Measurements from ENCODE around the gene PTGER3. TPM values are rescaled to one million over a fixed set of nuclear protein-coding genes. Genes with fewer than 3 reads are reported as not detected.

The PTGER3 gene
- total and polyA plus RNA-seq, 7 donors: 0.46 to 52.4 (median 26.8) TPM

DNA sequence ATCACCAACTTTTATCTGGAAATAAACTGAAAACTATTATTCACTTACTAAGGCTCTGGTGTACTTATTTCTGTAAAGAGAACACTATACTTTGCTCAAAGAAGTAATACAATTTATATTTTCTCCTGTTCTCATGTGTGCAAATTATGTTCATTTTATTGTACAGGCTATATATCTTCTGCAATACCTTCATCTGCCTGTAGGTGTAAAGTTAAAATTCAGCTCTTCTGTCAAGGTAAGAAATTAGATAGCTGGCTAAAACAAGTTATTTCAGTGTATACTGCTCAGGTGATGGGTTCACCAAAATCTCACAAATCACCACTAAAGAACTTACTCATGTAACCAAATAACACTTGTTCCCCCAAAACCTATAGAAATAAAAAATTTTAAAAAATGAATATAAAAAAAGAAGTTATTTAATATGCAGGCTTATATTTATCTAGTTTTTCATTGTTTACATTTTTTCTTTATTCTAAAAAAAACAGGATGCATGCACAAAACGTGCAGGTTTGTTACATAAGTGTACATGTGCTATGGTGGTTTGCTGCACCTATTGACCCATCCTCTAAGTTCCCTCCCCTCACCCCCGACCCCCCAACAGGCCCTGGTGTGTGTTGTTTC, 81.5 kb downstream of the PTGER3 start:
- TF ChIP-seq POLR2A (IDR thresholded peaks at IDR 0.05) (no peak), EP300 (IDR thresholded peaks at IDR 0.05) (no peak)
- TF ChIP-seq, protein P1, sequence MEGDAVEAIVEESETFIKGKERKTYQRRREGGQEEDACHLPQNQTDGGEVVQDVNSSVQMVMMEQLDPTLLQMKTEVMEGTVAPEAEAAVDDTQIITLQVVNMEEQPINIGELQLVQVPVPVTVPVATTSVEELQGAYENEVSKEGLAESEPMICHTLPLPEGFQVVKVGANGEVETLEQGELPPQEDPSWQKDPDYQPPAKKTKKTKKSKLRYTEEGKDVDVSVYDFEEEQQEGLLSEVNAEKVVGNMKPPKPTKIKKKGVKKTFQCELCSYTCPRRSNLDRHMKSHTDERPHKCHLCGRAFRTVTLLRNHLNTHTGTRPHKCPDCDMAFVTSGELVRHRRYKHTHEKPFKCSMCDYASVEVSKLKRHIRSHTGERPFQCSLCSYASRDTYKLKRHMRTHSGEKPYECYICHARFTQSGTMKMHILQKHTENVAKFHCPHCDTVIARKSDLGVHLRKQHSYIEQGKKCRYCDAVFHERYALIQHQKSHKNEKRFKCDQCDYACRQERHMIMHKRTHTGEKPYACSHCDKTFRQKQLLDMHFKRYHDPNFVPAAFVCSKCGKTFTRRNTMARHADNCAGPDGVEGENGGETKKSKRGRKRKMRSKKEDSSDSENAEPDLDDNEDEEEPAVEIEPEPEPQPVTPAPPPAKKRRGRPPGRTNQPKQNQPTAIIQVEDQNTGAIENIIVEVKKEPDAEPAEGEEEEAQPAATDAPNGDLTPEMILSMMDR (IDR thresholded peaks at IDR 0.05): peak in 1 of 4 experiments; percentile 31
- Histone ChIP-seq H3K4me1 (no peaks in the 10 kb centered on the region), H3K4me3 (no peak overlapping the region), H3K9me3 (no peaks in the 10 kb centered on the region), H3K27ac (no peak overlapping the region), H3K36me3 (no peaks in the 10 kb centered on the region), H3K27me3 (no peaks in the 10 kb centered on the region)
- DNase-seq: no peak
- intact Hi-C loops (cut with DNase I): no loop called here
- WGBS, 2 donors: 26 to 46% methylated on average over 2 of the region's 2 CpGs

DNA sequence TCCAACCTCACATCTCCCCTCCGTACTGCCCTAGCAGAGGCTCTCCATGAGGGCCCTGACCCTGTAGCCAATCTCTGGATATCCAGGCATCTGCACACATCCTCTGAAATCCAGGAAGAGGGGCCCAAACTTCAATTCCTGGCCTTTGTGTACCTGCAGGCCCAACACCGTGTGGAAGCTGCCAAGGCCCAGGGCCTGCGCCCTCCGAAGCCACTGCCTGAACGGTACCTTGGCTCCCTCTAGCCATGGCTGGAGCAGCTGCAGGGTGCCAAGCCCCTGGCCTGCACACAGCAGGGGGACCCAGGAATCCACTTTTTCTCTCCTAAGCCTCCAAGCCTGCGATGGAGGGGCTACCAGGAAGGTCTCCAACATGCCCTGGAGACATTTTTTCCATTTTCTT, 84.2 kb downstream of the PTGER3 start:
- intact Hi-C loops (cut with DNase I): no loop called here
- 76 to 85% methylated on average over 6 of the region's 6 CpGs for WGBS, 2 donors
- no peaks in the 10 kb centered on the region for H3K36me3 ChIP-seq
- no peak for DNase-seq
- no peak overlapping the region for H3K4me3 ChIP-seq
- no peak overlapping the region for H3K27ac ChIP-seq
- H3K9me3 ChIP-seq: no peaks in the 10 kb centered on the region
- H3K27me3 ChIP-seq: no peaks in the 10 kb centered on the region
- TF ChIP-seq POLR2AphosphoS5 (IDR thresholded peaks at IDR 0.05) (no peak), POLR2A (IDR thresholded peaks at IDR 0.05) (no peak), EP300 (IDR thresholded peaks at IDR 0.05) (no peak)
- TF ChIP-seq, protein P1 (IDR thresholded peaks at IDR 0.05): no peak
- H3K4me1 ChIP-seq: no peaks in the 10 kb centered on the region

DNA sequence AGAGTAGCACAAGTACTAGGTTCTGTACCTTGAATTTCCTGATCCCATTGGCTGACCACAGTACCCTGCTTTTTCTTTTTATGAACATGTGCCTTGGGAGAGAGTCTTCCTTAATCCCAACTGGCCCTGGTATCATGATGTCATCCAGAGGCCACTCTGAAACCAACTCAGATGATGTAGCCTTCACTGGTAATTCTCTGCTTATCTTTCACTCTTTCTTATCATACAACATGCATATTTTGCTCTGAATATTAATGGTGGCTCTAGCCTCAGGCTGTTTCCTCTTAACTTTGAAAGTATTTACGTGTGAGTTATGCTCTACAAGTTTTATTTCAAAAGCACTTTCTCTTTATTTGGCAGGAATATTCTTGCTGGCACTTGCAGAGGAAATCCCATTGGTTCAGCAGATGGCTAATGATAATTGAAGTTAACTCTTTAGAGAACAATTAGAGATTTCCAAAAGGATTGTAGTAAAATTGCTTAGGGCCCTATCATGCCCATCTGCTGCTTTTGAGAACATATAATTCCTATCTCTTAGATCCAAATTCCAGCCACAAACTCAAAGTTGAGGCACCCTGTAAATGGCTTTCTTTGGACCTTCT, 86.1 kb downstream of the PTGER3 start:
- Histone ChIP-seq H3K4me1 (no peaks in the 10 kb centered on the region), H3K36me3 (no peaks in the 10 kb centered on the region), H3K27me3 (no peaks in the 10 kb centered on the region), H3K27ac (no peak overlapping the region), H3K4me3 (no peak overlapping the region), H3K9me3 (no peaks in the 10 kb centered on the region)
- DNase-seq: no peak
- TF ChIP-seq POLR2A (IDR thresholded peaks at IDR 0.05): no peak
- TF ChIP-seq, protein P1 (IDR thresholded peaks at IDR 0.05): no peak
- TF ChIP-seq POLR2AphosphoS5 (IDR thresholded peaks at IDR 0.05): no peak
- TF ChIP-seq EP300 (IDR thresholded peaks at IDR 0.05): no peak
- 56 to 57% methylated on average over 1 of the region's 1 CpG for WGBS, 2 donors
- intact Hi-C loops (cut with DNase I): no loop called here

- Histone ChIP-seq H3K4me3 (no peak overlapping the region), H3K4me1 (peaks cover 0 to 30% (median 22%) of the 10 kb centered on the region in 4 donors), H3K27me3 (no peaks in the 10 kb centered on the region), H3K36me3 (no peaks in the 10 kb centered on the region), H3K27ac (no peak overlapping the region), H3K9me3 (no peaks in the 10 kb centered on the region)
- WGBS, 2 donors: 84% methylated on average over 5 of the region's 5 CpGs
- DNase-seq: no peak
- intact Hi-C loops (cut with DNase I): no loop called here
- TF ChIP-seq, protein P1 (IDR thresholded peaks at IDR 0.05): no peak
- TF ChIP-seq POLR2AphosphoS5 (IDR thresholded peaks at IDR 0.05): no peak
- TF ChIP-seq EP300 (IDR thresholded peaks at IDR 0.05): no peak
- no peak for TF ChIP-seq POLR2A (IDR thresholded peaks at IDR 0.05)
Observed at GRCh38 chr1:70948396-70949017, 99.1 kb downstream of the PTGER3 start.

All from sigmoid colon (tissue), 7 donors.